BJ (cell line): Measurements from ENCODE around the gene NES. TPM values are rescaled to one million over a fixed set of nuclear protein-coding genes. Genes with fewer than 3 reads are reported as not detected.

Experiments
- CTCF ChIA-PET: fragments of 350-600 bp; formaldehyde crosslinking; extraction: SDS; loops from one replicate; lab custom pipeline; 2021; ENCODE audit warnings: antibody characterized with exemption, inconsistent platforms; lab: Yijun Ruan, JAX
- POLR2A ChIA-PET: fragments of 300-600 bp; sonication (Branson Sonifier 250); formaldehyde crosslinking; extraction: SDS; loops from one replicate; lab custom pipeline; 2021; ENCODE audit warnings: antibody characterized with exemption; lab: Charles Lee
- DNase-seq: peaks from one replicate; pipeline ENCODE4 v3.0.0-alpha.2; 2011; ENCODE audit warnings: low read depth
- H3K27me3 ChIP-seq: 2 replicates; pipeline ENCODE4 v1.6.0; 2011; ENCODE audit warnings: low read length; ENCODE audit not compliant: control insufficient read depth, insufficient read depth
- H3K36me3 ChIP-seq: 2 replicates; pipeline ENCODE4 v1.5.1; 2011; ENCODE audit warnings: low read length; ENCODE audit not compliant: control insufficient read depth, insufficient read depth
- H3K4me3 ChIP-seq: 2 replicates; pipeline ENCODE4 v1.5.1; 2011; ENCODE audit warnings: low read depth, mild to moderate bottlenecking, control low read depth, low read length
- CTCF ChIP-seq: IDR thresholded peaks from 2 replicates; pipeline ENCODE4 v1.5.1; 2011; ENCODE audit warnings: low read depth, mild to moderate bottlenecking, control low read depth, inconsistent platforms, low read length, moderate library complexity; ENCODE audit not compliant: insufficient read depth
- polyA plus RNA-seq: library from polyadenylated mRNA; depleted of rRNA; stranded (reverse); fragments of >200 nt; gene quantifications from 2 replicates; pipeline ENCODE4 v1.2.3, GENCODE V29; 2011

Gene NES
- polyA plus RNA-seq, 1 experiment: 17.5 TPM

- ChIA-PET POLR2A (no interaction called here), CTCF (interaction anchor here (0.5 to 15.6 kb wide), 29 partner anchors 9 to 515 kb away, joined by 3 to 257 read pairs (median 6); partner anchors contain the start of genes BCAN, INSRR, NAXE and NES)
- no peaks in the 10 kb centered on the region for H3K36me3 ChIP-seq
- no peak for DNase-seq
- H3K4me3 ChIP-seq: no peak overlapping the region; the same call in 1 of the 2 replicates
- no peak for TF ChIP-seq CTCF
- peaks cover 31% of the 10 kb centered on the region for H3K27me3 ChIP-seq
Measured at GRCh38 chr1:156624814-156625435, 52.3 kb downstream of the NES start.

GRCh38 chr1:156623946-156624813 lies 53.0 kb downstream of the NES start:
- Histone ChIP-seq H3K4me3 (peak overlapping the region; percentile 22), H3K27me3 (peaks cover 39% of the 10 kb centered on the region), H3K36me3 (no peaks in the 10 kb centered on the region)
- CTCF ChIA-PET: interaction anchor here (0.5 to 15.6 kb wide), 25 partner anchors 9 to 261 kb away, joined by 3 to 257 read pairs (median 6); partner anchors contain the start of genes BCAN, INSRR, NAXE and NES
- no peak for DNase-seq
- POLR2A ChIA-PET: no interaction called here
- peak; percentile 54 for TF ChIP-seq CTCF

GRCh38 chr1:156622581-156623297 lies 54.5 kb downstream of the NES start:
- POLR2A ChIA-PET: no interaction called here
- Histone ChIP-seq H3K36me3 (no peaks in the 10 kb centered on the region), H3K4me3 (no peak overlapping the region), H3K27me3 (peaks cover 42% of the 10 kb centered on the region)
- CTCF ChIA-PET: interaction anchor here (0.6 to 15.6 kb wide), 10 partner anchors 11 to 244 kb away, joined by 3 to 257 read pairs (median 4); partner anchors contain the start of genes BCAN and NES
- no peak for TF ChIP-seq CTCF
- no peak for DNase-seq

GRCh38 chr1:156619582-156619955 lies 57.6 kb downstream of the NES start:
- no peak for DNase-seq
- H3K4me3 ChIP-seq: no peak overlapping the region
- TF ChIP-seq CTCF: no peak
- H3K27me3 ChIP-seq: peaks cover 39% of the 10 kb centered on the region
- POLR2A ChIA-PET: no interaction called here
- CTCF ChIA-PET: interaction anchor here (0.5 to 15.6 kb wide), 9 partner anchors 8 to 233 kb away, joined by 3 to 257 read pairs (median 3); partner anchors contain the start of gene NES
- H3K36me3 ChIP-seq: no peaks in the 10 kb centered on the region
